ENCODE measurements around the gene LRIG2.

GRCh38 chr1:113072757-113073478 lies at the start of gene LRIG2:
- TF ChIP-seq CTCF (IDR thresholded peaks at IDR 0.05): peak; percentile 82 to 96 (median 86)
- peak; percentile 71 to 85 for TF ChIP-seq POLR2A (IDR thresholded peaks at IDR 0.05)

All from heart left ventricle (tissue), 13 donors.